Measurements from ENCODE around the gene ZNF518B.
"Not testable (repeated sequence)": the region's sequence is repeated elsewhere in the genome, so short reads cannot be mapped to it uniquely, and the experiment has no call there.

The ZNF518B gene

DNA sequence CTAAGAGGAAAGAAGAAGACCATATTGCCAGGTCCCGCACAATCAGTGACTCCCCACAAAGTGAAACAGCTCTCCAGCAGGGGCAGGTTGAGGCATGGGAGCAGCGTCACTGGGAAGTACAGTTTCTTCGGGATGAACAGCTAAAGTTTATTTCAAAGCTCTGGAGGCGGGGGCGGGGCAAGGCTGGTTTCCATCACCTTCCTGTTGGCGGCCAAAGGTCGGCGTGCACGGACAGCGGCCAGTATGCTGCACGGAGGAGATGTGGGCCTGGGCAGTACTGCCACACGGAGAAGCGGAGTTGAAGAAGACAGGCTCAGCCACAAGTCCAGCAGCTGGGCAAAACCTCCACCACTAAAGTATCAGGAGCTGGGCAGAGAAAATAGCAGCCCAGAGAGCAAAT is 951 bp upstream of the ZNF518B start:
- no peak for DNase-seq (ENCODE audit: low read depth)

DNA sequence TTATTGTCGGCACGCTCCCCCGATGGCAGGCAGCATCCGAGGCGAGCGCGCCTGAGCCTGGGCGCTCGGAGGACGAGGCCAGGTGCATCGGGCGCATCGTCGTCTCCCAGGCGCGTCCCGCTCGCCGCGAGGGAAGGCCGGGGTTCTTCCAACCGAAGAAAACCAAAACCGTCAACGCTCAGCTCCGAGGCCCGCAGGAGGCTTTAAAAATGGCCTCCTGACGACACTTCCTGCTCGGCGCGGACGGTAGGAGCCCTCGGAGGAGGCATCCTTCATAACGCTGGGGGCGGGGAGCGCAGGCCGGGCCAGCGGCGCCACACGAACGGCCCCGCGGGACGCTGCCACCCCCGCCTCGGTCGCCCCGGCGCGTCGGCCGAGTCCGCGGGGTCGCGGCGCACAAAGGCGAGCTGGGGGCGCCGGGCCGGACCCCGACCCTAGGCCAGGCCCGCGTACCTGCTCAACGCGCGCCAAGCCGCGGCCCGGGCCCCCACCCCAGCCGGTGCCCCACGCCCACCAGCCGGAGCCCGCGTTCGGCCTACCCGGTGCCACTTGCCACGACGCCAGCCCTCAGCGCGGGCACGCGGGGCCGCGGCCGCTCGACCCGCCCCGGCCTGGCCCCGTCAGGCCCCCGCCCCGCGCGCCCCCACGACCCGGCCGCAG is 501 bp downstream of the ZNF518B start:
- no peak for DNase-seq (ENCODE audit: low read depth)

DNA sequence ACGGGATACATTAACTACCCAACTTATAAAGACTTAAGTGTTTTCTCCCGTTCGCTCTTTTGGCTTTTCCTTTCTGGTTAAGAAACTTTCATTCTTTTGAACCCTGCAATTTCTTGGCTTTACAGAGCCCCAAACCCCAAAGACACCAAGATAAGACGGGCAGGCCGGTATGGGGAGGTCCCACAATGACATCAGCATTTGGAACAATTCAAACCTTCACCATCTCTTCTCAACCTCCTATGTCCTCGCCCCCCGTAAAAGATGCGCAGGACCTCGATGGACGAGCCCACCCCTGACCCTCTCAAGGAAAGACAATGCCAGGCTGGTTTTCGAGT is 999 bp downstream of the ZNF518B start:
- no peak for DNase-seq (ENCODE audit: low read depth)

DNA sequence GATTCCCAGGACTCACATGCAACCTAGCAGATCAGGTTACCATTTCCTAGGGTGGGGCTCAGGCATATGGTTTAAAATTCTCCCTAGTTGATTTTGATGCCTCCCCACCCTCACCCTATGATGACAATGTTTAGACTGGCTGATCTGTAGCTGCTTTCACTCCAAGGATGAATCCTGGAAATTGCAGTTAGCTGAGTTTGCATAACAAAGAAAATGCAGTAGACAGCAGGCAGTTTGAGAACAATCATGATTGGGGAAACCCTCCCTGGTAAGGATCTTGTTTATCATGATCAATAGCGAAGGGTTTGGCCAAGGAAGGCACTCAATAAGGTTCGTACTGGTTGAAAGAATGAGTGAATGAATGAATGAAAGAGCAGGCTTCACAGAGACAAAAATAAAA is 2.1 kb downstream of the ZNF518B start:
- DNase-seq (ENCODE audit: low read depth) = no peak

DNA sequence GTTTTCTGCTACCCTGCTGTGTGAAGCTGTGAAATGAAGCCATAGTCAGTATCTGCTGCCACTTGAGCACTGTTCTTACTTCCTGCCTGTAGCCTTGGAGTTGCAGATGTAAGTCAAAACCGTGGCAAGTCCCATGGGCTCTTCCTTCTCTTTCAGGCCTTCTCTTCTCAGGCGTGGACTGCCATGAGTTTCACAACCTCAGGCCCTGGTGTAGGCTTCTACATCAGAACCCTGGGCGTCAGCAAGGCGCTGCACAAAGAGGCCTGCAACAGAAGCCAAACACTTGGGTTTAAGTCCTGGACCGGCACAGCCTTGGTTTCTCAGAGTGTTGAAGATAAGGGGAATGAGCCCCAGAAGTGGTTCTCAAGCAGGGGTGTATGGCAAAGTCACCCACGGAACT is 2.5 kb downstream of the ZNF518B start:
- no peak for DNase-seq (ENCODE audit: low read depth)

DNA sequence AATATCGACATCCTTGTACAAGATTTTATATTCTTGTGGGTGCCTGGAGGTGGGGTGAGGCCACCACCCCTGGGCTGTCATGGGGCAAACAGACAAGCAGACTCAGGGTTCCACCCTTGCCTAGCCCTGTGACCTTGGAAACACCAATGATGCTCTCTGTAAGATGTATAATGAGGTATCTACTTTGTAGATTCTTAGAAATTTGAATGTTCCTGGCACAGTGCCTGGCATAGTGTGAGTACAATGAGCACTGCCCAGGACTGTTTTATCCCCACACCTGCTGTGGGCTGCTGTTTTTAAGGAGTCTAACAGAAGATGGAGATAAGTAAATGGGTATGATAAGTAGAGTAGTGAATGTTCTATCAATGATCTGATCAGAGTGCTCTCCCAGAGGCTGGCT is 3.1 kb downstream of the ZNF518B start:
- DNase-seq (ENCODE audit: low read depth) = no peak

DNA sequence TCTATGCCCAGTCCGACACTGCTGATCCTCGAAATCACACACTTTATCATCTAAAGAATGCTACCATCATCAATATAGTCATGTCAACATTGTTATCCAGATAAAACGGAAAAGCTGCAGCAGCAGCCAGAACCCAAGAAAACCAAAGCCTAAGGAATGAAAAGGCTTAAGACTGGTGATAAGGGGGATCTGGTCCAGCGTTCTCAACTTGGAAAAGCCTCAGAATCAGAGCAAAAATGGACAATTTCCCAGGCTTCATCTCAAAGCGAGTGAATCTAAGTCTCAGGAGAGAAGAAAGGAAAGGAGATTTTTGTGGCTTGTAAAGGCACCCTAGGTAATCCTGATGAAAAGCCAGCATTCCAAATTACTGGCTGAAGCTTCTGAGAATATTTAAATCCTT is 8.2 kb downstream of the ZNF518B start:
- DNase-seq (ENCODE audit: low read depth) = no peak

DNA sequence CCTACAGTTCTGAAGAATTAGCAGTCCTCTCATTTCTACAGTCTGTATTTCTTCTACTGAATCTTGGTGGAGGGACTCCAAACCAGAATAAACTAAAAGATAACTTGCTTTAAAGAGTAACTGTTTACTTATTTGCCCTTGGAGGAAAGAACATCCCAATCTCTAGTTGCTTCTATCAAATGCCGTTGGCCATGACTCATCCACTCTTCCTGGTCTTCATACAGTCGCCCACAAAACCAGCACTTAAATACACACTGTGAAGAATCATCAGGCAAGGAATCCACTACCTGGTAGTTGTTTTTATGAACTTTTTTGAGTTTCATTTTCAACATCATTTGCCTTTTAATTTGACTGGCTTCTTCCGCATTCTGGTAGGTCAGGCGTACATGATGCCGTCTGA is 14.2 kb downstream of the ZNF518B start:
- DNase-seq (ENCODE audit: low read depth) = no peak

DNA sequence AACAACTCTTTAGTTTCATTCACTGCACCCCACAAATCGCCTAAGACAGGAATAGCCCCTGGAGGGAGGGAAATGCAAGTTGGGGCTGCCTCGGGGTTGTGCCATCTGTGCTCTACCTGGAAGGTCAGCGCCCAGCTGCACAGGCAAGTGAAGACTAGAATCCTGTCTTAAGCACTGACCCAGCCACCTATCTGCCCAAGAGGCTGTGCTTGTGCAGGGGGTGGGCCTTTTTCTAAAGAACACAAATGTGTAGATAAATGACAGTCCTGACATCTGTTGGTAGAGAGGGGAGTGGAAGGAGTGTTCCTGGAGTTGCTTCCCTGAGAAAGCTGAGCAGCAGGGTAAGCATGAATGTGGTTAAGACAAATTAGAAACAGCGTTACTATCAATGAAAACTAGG is 15.7 kb downstream of the ZNF518B start:
- DNase-seq (ENCODE audit: low read depth) = no peak

DNA sequence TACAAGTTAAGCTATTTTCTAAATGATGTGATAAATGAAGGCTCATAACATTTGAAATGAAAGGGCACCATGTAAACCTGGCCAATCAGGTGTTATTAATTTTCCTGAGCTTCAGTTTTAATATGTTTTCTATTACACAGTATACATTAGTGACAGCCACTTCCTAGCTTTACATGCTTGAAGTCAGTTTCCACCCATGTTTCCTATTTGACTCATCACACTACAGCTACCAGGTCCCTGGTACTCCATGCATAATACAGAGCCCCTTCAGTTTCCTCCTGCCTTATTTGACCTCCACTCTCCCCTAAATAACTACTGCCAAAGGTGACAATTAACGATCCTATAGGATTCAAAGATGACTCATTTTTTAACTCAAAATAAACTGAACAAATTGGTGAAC is 18.3 kb downstream of the ZNF518B start:
- no peak for DNase-seq (ENCODE audit: low read depth)

DNA sequence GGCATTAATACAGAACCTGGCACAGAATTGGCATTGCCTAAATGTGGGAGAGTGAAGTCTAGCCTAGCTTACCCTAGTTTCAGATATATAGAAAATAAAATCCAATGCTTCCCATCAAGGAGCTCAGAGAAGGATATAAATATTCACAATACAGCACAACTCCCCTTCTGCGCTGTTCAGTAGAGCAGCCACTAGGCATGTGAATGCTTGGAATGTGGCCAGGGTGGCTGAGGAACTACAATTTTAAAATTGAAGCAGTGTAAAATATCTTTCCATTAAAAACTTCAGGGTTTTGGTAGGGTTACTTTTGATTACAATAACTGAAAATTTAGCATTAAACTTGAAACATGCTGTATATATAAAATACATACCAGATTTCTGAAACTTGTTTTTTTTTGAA is 19.5 kb downstream of the ZNF518B start:
- DNase-seq (ENCODE audit: low read depth) = no peak

DNA sequence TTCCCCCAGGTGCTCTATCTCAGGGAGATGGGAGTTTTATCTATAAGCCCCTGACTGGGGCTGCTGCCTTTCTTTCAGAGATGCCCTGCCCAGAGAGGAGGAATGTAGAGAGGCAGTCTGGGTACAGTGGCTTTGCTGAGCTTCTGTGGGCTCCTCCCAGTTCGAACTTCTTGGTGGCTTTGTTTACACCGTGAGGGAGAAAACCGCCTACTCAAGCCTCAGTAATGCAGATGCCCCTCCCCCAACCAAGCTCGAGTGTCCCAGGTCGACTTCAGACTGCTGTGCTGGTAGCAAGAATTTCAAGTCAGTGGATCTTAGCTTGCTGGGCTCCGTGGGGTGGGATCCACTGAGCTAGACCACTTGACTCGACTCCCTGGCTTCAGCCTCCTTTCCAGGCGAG is 29.5 kb downstream of the ZNF518B start:
- DNase-seq (ENCODE audit: low read depth) = not testable (repeated sequence)

DNA sequence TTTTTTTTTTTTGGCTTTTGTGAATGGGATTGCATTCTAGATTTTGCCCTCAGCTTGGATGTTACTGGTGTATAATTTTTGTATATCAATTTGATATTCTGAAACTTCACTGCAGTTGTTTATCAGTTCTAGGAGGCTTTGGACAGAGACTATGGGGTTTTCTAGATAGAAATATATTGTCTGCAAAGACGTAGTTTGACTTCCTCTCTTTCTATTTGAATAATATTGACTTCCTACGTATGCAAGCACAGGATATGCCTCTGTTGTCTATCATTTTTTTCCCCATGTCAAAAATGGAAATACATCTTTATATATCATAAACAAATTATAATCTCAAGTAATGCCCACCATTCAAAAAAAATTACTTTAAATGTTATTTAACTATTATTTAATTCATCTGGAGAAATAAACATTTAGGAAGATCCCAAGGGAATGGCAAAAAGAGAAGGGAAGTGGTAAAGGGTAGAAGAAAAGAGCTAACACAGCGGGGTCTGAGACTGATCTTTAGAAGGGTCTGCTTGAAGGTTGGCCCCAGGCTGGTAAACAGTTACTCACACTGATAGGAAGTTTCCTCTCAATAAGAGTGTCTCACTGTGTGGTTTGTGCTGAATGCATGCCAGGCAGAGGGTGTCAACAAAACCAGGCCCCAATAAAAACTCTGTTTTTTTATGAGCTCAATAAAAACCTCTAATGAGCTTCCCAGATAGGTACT is 35.7 kb downstream of the ZNF518B start:
- no peak for DNase-seq (ENCODE audit: low read depth)

DNA sequence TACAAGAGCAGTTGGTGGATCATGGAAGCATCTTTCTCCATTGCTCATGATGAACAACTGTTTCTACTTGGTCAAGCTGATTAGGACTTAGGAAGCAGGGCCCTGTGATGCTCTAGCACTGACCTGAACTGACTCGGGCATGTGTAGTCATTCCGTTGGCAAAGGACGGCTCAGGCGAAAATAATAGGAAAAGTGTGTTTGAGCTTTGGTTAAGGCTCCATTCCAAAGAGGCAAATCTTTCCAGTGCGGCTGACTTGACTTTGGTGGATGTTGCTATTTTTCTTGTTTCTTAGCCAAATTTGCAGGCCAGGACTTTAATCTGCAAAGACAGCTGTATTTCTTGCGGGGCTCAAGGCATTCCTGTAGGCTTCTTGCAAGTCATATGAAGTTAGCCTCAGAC is 39.5 kb downstream of the ZNF518B start:
- no peak for DNase-seq (ENCODE audit: low read depth)

DNA sequence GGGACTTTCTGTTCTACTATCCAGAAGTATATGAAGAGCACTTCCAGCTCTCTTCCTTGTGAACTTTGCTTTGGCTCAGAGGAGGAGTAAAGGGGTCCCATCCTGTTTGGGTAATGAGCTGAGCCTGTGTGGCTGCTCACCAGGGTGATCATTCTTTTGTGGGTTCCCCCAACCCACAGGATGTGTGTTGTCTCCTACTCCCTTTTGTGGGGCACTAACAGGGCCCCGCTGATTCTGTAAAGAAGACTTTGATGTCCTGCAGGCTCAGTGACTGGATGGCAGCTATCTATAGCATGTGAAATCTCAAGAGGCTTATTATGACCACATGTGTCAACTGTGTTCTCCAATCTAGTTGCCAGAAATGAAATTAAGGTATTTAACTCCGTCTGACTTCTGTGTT is 40.8 kb downstream of the ZNF518B start:
- no peak for DNase-seq (ENCODE audit: low read depth)

DNA sequence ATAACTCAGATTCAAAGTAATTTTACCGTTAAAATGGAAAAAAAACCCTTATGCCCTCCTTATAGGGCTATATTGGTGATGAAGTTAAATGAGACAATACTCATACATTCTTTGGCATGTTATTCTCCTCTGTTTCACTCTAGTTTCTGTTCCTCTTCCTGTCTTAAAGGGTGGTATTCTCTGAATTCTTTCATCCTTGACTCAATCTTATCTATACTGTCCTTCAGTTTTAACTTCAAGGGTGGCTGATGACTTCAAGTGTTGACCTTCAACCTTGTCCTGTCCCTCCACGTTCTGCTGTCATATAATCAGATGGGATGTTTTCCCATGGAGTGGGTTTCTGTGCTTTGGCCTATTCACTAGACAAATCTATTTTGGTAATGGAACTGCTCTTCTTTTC is 44.0 kb downstream of the ZNF518B start:
- DNase-seq (ENCODE audit: low read depth) = no peak

DNA sequence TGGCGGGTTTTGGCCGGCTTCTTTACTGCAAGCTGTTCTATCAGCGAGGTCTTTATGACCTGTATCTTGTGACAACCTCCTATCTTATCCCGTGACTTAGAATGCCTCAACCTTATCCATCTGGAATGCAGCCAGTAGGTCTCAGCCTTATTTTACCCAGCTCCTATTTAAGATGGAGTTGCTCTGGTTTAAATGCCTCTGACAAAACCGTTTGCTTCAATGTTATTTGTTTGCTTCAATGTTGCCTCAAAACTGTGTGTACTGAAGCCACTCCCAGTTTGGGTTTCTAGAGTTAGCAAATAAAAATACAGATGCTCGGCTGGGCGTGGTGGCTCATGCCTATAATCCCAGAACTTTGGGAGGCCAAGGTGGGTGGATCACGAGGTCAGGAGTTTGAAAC is 51.6 kb downstream of the ZNF518B start:
- no peak for DNase-seq (ENCODE audit: low read depth)

DNA sequence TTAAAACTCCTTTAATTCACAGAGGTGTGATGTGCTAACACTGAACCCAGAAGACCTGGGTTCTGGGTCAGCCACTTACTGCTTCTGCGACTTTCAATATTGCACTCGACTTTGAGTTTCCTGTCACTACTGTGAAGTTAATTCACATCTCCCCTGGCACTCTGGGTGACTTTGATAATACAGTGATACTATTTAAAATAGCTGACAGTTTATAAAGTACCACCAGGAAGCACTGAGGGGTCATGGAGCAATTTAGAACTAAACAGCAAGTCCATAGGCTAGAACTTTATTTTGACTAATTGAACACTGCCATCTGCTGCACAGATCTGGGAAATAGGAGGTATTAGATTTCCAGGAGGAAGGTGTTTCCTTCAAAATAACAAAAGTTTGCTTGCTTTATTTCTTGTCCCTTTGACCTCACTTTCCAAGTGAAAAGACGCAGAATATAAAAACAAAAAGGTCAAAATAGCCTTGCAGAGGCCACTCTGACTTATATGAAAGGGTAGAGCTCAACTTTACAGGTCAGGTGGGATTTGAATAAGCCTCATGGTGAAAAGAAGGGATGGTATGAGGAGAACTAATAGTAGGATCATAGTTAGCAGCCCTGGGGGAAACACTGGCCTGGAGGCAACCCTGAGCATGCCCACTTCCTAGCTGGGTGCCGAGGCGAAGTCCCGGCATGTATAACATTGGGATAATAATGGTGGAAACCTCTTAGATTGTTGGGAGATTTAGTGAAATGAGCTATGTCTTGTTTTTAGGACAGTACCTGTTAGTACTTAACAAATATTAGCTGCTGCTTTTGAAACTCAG is 53.4 kb downstream of the ZNF518B start:
- DNase-seq (ENCODE audit: low read depth) = peak; percentile 11

DNA sequence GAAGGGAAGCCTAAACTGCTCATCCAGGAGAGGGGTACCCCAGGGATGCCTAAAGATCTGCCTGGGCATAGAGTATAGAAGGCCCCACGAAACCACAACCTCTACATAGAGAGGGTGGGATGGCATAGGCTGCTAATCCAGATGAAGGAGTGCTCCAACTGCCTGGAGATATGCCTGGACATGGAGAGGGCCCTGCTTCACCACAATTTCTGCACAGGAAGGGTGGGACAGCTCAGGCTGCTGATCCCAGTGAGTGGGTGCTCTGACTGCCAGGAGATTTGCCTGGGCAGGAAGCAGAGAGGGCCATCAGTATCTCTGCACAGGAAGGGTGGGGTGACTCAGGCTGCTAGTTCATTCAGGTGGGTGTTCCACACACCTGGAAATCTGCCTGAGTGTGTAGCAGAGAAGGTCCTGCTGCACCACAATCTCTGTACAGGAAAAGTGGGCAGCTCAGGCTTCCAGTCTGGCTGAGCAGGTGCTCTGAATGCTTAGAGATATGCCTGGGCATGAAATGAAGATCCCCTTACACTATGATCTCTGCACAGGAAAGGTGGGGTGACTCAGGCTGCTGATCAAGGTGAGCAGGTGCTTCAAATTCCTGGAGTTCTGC is 61.1 kb downstream of the ZNF518B start:
- DNase-seq (ENCODE audit: low read depth) = no peak
